ENCODE results near the gene IDH3B.
"Not testable (repeated sequence)": the region's sequence is repeated elsewhere in the genome, so short reads cannot be mapped to it uniquely, and the experiment has no call there.

The IDH3B gene

GRCh38 chr20:2700913-2701620 is 37.1 kb upstream of the IDH3B start:
- peaks cover 98% of the 10 kb centered on the region for H3K27me3 ChIP-seq (ENCODE audit: insufficient read depth, low read length)
- no peaks in the 10 kb centered on the region for H3K9me3 ChIP-seq (ENCODE audit: insufficient read depth, low read depth, low read length)
- no peaks in the 10 kb centered on the region for H3K36me3 ChIP-seq (ENCODE audit: insufficient read depth, low read depth, low read length)
- H3K4me1 ChIP-seq (ENCODE audit: insufficient read depth, low read length): peaks cover 10% of the 10 kb centered on the region; the same call in 1 of the 2 replicates
- no peak overlapping the region for H3K4me3 ChIP-seq (ENCODE audit: low read length)
- no peak overlapping the region for H3K9ac ChIP-seq (ENCODE audit: low read depth, low read length)
- no peak overlapping the region for H3K27ac ChIP-seq (ENCODE audit: low read length)

GRCh38 chr20:2699775-2700413 is 35.9 kb upstream of the IDH3B start:
- Histone ChIP-seq H3K27me3 (ENCODE audit: insufficient read depth, low read length) (peaks cover 98% of the 10 kb centered on the region), H3K4me1 (ENCODE audit: insufficient read depth, low read length) (peaks cover 8% of the 10 kb centered on the region; the same call in 1 of the 2 replicates), H3K9me3 (ENCODE audit: insufficient read depth, low read depth, low read length) (no peaks in the 10 kb centered on the region), H3K36me3 (ENCODE audit: insufficient read depth, low read depth, low read length) (no peaks in the 10 kb centered on the region), H3K4me3 (ENCODE audit: low read length) (no peak overlapping the region), H3K27ac (ENCODE audit: low read length) (no peak overlapping the region), H3K9ac (ENCODE audit: low read depth, low read length) (no peak overlapping the region)

- Histone ChIP-seq H3K4me3 (ENCODE audit: low read length) (no peak overlapping the region), H3K4me1 (ENCODE audit: insufficient read depth, low read length) (peaks cover 13% of the 10 kb centered on the region), H3K9ac (ENCODE audit: low read depth, low read length) (no peak overlapping the region), H3K36me3 (ENCODE audit: insufficient read depth, low read depth, low read length) (no peaks in the 10 kb centered on the region), H3K27ac (ENCODE audit: low read length) (no peak overlapping the region), H3K27me3 (ENCODE audit: insufficient read depth, low read length) (peaks cover 98% of the 10 kb centered on the region), H3K9me3 (ENCODE audit: insufficient read depth, low read depth, low read length) (no peaks in the 10 kb centered on the region)
These were observed 34.9 kb upstream of the IDH3B start for GRCh38 chr20:2698912-2699311.

GRCh38 chr20:2698186-2698817 is 34.3 kb upstream of the IDH3B start:
- Histone ChIP-seq H3K4me3 (ENCODE audit: low read length) (no peak overlapping the region), H3K36me3 (ENCODE audit: insufficient read depth, low read depth, low read length) (no peaks in the 10 kb centered on the region), H3K27ac (ENCODE audit: low read length) (no peak overlapping the region), H3K9ac (ENCODE audit: low read depth, low read length) (no peak overlapping the region), H3K4me1 (ENCODE audit: insufficient read depth, low read length) (peaks cover 13% of the 10 kb centered on the region), H3K9me3 (ENCODE audit: insufficient read depth, low read depth, low read length) (no peaks in the 10 kb centered on the region), H3K27me3 (ENCODE audit: insufficient read depth, low read length) (peaks cover 98% of the 10 kb centered on the region)

GRCh38 chr20:2697768-2698167 is 33.8 kb upstream of the IDH3B start:
- H3K9me3 ChIP-seq (ENCODE audit: insufficient read depth, low read depth, low read length): no peaks in the 10 kb centered on the region
- no peak overlapping the region for H3K4me3 ChIP-seq (ENCODE audit: low read length)
- peaks cover 13% of the 10 kb centered on the region for H3K4me1 ChIP-seq (ENCODE audit: insufficient read depth, low read length)
- H3K36me3 ChIP-seq (ENCODE audit: insufficient read depth, low read depth, low read length): no peaks in the 10 kb centered on the region
- no peak overlapping the region for H3K27ac ChIP-seq (ENCODE audit: low read length)
- no peak overlapping the region for H3K9ac ChIP-seq (ENCODE audit: low read depth, low read length)
- H3K27me3 ChIP-seq (ENCODE audit: insufficient read depth, low read length): peaks cover 94% of the 10 kb centered on the region

- H3K9me3 ChIP-seq (ENCODE audit: insufficient read depth, low read depth, low read length): no peaks in the 10 kb centered on the region
- H3K36me3 ChIP-seq (ENCODE audit: insufficient read depth, low read depth, low read length): no peaks in the 10 kb centered on the region
- no peak overlapping the region for H3K27ac ChIP-seq (ENCODE audit: low read length)
- H3K4me1 ChIP-seq (ENCODE audit: insufficient read depth, low read length): peaks cover 13% of the 10 kb centered on the region
- no peak overlapping the region for H3K9ac ChIP-seq (ENCODE audit: low read depth, low read length)
- peaks cover 91% of the 10 kb centered on the region for H3K27me3 ChIP-seq (ENCODE audit: insufficient read depth, low read length)
- no peak overlapping the region for H3K4me3 ChIP-seq (ENCODE audit: low read length)
These were observed 32.6 kb upstream of the IDH3B start for GRCh38 chr20:2696646-2697045.

- not testable (repeated sequence) for H3K4me3 ChIP-seq (ENCODE audit: low read length); H3K9ac ChIP-seq (ENCODE audit: low read depth, low read length); H3K9me3 ChIP-seq (ENCODE audit: insufficient read depth, low read depth, low read length); H3K36me3 ChIP-seq (ENCODE audit: insufficient read depth, low read depth, low read length); H3K27ac ChIP-seq (ENCODE audit: low read length)
- peaks cover 12% of the 10 kb centered on the region for H3K4me1 ChIP-seq (ENCODE audit: insufficient read depth, low read length)
- H3K27me3 ChIP-seq (ENCODE audit: insufficient read depth, low read length): peaks cover 91% of the 10 kb centered on the region
These were observed 32.0 kb upstream of the IDH3B start for GRCh38 chr20:2695984-2696525.

GRCh38 chr20:2695206-2695983 is 31.4 kb upstream of the IDH3B start:
- H3K27me3 ChIP-seq (ENCODE audit: insufficient read depth, low read length): peaks cover 91% of the 10 kb centered on the region
- peaks cover 6% of the 10 kb centered on the region for H3K4me1 ChIP-seq (ENCODE audit: insufficient read depth, low read length)
- no peak overlapping the region for H3K4me3 ChIP-seq (ENCODE audit: low read length)
- no peak overlapping the region for H3K9ac ChIP-seq (ENCODE audit: low read depth, low read length)
- no peaks in the 10 kb centered on the region for H3K36me3 ChIP-seq (ENCODE audit: insufficient read depth, low read depth, low read length)
- no peak overlapping the region for H3K27ac ChIP-seq (ENCODE audit: low read length)
- H3K9me3 ChIP-seq (ENCODE audit: insufficient read depth, low read depth, low read length): no peaks in the 10 kb centered on the region

GRCh38 chr20:2694519-2694918 is 30.5 kb upstream of the IDH3B start:
- Histone ChIP-seq H3K36me3 (ENCODE audit: insufficient read depth, low read depth, low read length) (no peaks in the 10 kb centered on the region), H3K27me3 (ENCODE audit: insufficient read depth, low read length) (peaks cover 91% of the 10 kb centered on the region), H3K4me1 (ENCODE audit: insufficient read depth, low read length) (peaks cover 5% of the 10 kb centered on the region), H3K9me3 (ENCODE audit: insufficient read depth, low read depth, low read length) (no peaks in the 10 kb centered on the region), H3K27ac (ENCODE audit: low read length) (no peak overlapping the region), H3K4me3 (ENCODE audit: low read length) (no peak overlapping the region), H3K9ac (ENCODE audit: low read depth, low read length) (no peak overlapping the region)

- no peak overlapping the region for H3K4me3 ChIP-seq (ENCODE audit: low read length)
- H3K4me1 ChIP-seq (ENCODE audit: insufficient read depth, low read length): peaks cover 5% of the 10 kb centered on the region
- H3K36me3 ChIP-seq (ENCODE audit: insufficient read depth, low read depth, low read length): no peaks in the 10 kb centered on the region
- no peak overlapping the region for H3K9ac ChIP-seq (ENCODE audit: low read depth, low read length)
- H3K27ac ChIP-seq (ENCODE audit: low read length): no peak overlapping the region
- H3K9me3 ChIP-seq (ENCODE audit: insufficient read depth, low read depth, low read length): no peaks in the 10 kb centered on the region
- H3K27me3 ChIP-seq (ENCODE audit: insufficient read depth, low read length): peaks cover 91% of the 10 kb centered on the region
These were observed 30.0 kb upstream of the IDH3B start for GRCh38 chr20:2694008-2694471.

GRCh38 chr20:2693286-2694007 is 29.4 kb upstream of the IDH3B start:
- Histone ChIP-seq H3K9ac (ENCODE audit: low read depth, low read length) (no peak overlapping the region), H3K9me3 (ENCODE audit: insufficient read depth, low read depth, low read length) (no peaks in the 10 kb centered on the region), H3K27ac (ENCODE audit: low read length) (no peak overlapping the region), H3K27me3 (ENCODE audit: insufficient read depth, low read length) (peaks cover 91% of the 10 kb centered on the region), H3K36me3 (ENCODE audit: insufficient read depth, low read depth, low read length) (no peaks in the 10 kb centered on the region), H3K4me1 (ENCODE audit: insufficient read depth, low read length) (peaks cover 6% of the 10 kb centered on the region), H3K4me3 (ENCODE audit: low read length) (no peak overlapping the region)
